MM.1S (cell line): Measurements from ENCODE around the gene HOXD9.

Experiments
- EZH2 ChIP-seq: fragments of 300-600 bp; sonication (generic); optimal IDR thresholded peaks from 2 replicates; pipeline ENCODE3; 2017; ENCODE audit warnings: low read depth, mild to moderate bottlenecking, antibody characterized with exemption, low read length, mixed read lengths
- EZH2phosphoT487 ChIP-seq: fragments of 300-600 bp; sonication (generic); IDR thresholded peaks from 2 replicates; pipeline ENCODE4 v1.6.1; 2018; ENCODE audit warnings: antibody characterized with exemption, low read length
- TF ChIP-seq, protein P1 (sequence below): fragments of 300-600 bp; sonication (generic); IDR thresholded peaks from 2 replicates; pipeline ENCODE4 v1.5.1; 2016; ENCODE audit warnings: antibody characterized with exemption, low read length, mixed read lengths

DNA sequence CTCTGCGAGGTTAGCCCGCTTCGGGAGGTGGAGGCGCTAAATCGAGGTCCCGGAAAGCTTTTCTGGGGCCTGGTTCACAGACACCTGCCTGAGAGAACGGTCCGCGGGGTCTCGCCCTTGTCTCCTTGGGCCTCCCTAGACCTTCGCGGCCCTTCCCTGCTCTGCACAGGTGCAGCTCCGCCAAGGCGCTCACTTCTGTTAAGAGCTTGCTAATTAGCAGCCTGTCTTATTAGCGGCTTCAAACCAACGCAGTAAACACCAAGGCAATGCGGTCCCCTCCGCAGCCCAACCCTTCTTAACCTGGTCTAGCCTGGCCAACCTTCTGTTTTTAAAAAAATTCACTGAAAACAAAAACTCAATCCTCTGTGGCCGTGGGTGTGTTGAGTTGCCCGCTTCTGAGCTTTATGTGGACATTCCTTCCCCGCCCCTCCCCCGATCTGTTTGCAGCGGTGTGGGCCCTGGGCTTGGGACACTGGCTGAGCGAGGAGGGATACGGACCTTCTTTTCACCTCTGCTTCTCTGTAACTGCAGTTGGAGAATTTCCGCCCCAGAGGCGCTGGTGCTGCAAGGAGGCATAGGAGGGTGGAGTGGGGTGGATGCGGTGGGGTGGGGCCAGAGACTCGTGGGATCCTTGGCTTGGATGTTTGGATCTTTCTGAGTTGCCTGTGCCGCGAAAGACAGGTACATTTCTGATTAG, 25.4 kb downstream of the HOXD9 start:
- TF ChIP-seq EZH2phosphoT487 (no peak), EZH2 (no peak)
- TF ChIP-seq, protein P1, sequence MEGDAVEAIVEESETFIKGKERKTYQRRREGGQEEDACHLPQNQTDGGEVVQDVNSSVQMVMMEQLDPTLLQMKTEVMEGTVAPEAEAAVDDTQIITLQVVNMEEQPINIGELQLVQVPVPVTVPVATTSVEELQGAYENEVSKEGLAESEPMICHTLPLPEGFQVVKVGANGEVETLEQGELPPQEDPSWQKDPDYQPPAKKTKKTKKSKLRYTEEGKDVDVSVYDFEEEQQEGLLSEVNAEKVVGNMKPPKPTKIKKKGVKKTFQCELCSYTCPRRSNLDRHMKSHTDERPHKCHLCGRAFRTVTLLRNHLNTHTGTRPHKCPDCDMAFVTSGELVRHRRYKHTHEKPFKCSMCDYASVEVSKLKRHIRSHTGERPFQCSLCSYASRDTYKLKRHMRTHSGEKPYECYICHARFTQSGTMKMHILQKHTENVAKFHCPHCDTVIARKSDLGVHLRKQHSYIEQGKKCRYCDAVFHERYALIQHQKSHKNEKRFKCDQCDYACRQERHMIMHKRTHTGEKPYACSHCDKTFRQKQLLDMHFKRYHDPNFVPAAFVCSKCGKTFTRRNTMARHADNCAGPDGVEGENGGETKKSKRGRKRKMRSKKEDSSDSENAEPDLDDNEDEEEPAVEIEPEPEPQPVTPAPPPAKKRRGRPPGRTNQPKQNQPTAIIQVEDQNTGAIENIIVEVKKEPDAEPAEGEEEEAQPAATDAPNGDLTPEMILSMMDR = no peak
